GM18520 (cell line): Measurements from ENCODE around the gene GYPE.
"Not testable (repeated sequence)": the region's sequence is repeated elsewhere in the genome, so short reads cannot be mapped to it uniquely, and the experiment has no call there.

Experiments used
- ATAC-seq: cut with Tn5 transposase; IDR thresholded peaks from one replicate; pipeline ENCODE4 v1.9.1; 2021; ENCODE audit not compliant: unreplicated experiment

Gene GYPE

DNA sequence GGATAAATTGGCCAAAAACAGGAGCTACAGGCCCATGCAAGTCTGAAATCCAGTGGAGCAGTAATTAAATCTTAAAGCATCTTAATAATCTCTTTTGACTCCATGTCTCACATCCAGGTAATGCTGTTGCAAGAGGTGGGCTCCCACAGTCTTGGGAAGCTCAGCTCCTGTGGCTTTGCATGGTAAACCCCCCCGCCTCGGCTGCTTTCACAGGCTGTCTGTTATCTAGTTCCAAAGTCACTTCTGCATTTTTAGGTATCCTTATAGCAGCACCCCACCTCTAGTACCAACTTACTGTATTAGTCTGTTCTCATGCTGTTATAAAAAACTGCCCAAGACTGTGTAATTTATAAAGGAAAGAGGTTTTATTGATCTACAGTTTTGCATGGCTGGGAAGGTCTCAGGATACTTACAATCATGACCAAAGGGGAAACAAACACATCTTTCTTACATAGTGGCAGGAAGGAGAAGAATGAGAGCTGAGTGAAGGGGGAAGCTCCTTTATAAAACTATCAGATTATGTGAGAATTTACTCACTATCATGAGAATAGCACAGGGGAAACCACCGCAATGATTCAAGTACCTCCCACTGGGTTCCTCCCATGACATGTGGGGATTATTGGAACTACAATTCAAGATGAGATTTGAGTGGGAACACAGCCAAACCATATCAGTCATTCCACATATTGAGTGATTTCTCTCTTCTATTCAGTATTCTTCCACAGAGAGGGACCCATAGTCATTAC, 34.7 kb downstream of the GYPE start:
- ATAC-seq = not testable (repeated sequence)

DNA sequence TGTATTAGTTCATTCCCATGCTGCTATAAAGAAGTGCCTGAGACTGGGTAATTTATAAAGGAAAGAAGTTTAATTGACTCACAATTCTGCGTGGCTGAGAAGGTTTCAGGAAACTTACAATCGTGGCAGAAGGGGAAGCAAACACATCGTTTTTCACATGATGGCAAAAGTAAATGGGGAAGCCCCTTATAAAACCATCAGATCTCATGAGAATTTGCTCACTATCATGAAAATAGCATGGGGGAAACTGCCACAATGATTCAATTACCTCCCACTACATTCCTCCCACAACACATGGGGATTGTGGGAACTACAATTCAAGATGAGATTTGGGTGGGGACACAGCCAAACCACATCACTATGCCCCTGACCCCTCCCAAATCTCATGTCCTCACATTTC, 35.4 kb downstream of the GYPE start:
- not testable (repeated sequence) for ATAC-seq

DNA sequence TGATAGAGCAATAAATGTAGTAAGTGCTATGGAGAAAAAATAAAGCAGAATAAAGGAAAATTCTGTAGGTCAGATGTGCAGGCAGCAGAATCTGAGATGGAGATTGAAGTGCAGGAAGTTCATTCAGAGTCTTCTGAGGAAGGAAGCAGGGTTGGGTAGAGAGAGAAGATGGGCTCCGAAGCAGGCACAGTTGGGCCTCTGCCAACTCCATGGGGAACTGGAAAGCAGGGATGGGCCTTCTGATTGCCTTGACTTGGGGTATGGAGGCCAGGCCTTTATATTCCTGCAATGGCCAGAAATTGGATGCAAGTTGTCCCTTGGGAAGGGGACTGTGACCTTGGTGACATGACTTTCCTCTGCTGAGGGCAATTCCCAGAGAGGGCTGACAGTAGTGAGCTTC, 42.6 kb downstream of the GYPE start:
- not testable (repeated sequence) for ATAC-seq

DNA sequence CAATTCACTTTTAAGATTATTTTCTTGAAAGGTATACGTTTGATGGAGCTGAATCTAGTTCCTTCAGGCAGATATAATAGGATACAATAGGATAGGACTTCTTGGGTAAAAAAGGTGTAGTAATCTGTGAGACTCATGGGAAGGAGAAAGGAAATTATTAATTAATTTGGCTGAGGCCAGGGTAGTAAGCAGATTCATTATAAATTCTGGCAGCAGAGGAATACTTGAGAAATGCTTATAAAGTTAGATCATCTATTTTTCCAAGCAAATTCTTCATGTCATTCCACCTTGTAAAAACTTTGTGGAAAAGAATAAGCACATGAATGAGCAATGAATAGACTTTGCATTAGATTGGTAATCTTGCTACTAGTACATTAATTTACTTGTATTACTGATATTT, 46.9 kb downstream of the GYPE start:
- ATAC-seq = no peak

DNA sequence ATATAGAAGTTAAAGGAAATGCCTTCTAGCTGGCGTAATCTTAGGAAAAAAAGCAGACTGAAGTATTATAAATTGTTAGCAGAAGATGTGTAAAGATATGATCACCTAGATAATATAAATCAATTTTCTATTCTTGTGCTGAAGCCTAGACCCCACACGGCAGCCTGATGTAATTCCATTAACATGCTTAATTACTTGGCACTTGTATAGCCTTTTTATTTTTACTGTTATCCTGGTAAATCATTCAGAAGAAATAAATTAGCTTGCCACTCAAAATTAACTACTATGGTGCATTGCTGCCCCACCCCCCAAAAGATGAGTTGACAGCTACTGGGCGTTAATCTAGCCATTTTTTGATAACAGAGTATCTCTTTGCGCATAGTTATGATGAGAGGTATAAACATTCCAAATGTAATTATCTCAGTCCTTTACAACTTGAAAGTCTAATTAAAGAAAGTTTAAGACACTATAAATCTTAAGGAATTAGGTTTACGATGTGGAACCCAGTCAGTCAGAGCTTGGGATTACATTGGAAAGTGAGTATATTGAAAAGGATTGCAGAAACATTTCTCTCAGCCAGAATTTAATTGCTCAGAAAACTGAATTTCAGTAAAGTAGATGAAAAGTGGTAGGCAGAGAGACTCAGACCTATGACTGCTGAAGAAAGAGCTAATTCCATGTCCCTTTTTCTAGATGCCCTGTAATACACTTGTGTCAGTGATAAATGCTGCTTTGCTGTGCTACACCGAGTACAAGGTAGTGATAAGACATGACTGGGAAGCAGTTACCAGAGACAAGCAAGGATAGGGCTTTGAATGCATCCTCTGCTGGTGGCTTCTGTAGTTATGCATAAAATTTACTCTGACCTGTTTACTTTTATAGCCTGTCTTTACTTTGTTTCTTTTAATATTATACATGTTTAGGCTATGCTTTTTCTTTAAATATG, 47.7 kb downstream of the GYPE start:
- ATAC-seq = not testable (repeated sequence)

DNA sequence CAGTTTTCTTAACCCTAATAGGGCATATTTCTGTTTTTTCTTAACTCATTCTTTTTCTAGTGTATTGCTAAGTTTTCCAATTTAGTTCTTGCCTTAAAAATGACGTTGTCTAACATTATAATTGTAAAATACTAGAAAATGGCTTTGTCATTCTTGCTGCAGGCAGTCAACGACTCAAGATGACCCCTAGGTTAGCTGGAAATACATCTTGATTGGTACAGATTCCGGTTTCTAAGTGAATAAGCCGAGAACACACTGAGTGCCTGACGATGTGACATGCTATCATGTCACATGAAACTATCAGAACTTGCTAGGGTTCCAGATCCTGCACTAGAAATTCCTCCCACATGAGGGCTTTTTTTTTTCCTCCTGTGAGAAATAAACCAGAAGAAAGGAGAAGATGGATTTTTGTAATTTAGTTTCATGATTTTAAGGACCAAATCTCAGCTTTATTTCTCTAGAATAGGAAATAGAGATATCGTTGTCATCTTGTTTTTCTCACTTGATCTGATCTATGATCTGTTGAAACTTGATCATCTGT, 49.3 kb downstream of the GYPE start:
- not testable (repeated sequence) for ATAC-seq

DNA sequence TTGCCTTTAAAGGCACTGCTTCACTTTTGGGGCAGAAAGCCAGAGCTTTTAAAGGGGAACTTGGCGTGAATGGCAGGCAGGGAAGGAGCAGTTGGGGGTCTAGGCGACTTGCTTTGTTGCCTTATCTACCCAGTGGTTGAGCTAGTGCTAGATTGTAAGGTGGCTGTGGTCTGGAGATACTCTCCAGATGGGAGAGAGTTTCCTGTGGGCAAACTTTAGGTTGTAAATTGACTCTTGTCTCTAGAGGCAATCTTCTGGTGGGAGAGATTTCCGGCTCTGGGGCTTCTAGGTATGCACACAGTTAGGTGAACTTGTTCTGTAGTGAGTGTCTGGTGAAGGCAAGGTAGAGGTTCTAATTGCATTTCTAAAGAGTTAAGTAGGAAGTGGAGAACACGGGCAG, 50.7 kb downstream of the GYPE start:
- ATAC-seq = not testable (repeated sequence)

DNA sequence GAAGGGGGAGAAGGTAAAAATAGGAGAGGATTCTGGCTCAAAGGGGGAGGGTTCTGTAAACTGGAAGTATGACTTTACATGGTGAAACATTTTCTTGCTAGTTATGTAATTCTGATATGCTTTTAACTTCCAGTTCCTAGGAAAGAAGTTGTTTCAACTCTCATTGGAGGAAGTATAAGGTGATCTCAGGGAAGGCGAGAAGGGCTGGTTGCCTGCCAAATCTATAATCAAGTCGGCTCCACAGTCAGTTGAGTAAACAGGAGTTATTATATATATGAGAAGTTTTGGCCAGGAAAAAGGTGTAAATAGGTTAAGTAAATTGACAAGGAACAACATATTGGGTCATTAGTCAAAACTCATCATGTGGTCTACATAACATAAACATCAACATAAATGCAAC, 56.1 kb downstream of the GYPE start:
- ATAC-seq = not testable (repeated sequence)

DNA sequence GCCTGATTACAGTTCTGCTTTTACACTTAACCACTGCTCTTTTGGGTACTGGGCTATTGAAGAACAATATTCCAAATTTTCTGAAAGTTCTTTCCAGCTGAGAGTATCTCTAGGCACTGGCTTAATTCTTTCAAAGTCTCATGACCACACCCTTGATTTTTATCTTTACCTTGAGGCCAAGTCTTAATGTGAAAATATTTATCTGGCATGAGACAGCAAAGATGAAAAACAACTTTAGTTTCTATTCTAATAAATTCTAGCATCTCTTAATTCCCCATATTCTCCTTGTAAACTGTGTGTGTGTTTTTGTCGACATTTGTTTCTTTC, 61.9 kb downstream of the GYPE start:
- ATAC-seq = not testable (repeated sequence)

DNA sequence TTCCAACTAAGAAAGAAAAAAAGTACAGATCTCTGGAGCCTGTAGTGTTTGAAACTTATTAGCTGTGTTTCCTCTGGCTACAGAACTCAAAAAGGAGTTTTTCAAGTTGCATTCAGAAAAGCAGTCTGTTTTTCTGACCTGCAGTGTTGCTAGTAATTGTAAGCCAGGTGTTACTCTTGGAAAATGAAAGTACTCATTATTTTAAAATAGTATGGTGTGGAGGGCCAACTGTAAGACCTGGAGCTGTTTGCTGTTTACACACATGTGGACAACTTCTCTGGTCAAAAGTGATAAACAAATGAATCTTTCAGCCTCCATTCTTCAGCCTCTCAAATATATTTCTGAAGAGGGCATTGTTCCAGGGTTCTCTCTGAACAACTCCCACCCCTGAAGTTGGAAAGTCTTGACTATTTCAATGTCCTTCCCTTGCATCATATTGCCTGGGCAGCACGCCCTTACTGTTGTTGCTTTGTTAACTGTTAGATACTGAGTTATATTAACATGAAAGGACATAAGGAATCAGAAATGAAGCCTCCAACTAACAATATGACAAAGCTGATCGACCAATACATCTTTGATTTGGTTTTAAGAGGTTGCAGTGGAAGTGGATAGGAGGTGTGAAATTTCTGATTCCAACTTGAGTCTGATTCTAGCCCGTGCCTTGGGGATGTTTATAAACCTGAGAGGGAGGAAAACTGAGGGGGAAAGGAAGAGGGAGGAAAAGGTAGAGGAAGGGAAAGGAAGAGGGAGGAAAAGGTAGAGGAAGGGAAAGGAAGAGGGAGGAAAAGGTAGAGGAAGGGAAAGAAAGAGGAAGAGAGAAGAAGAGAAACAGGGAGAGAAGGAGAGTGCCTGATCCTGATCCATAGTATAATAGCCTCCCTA, 62.5 kb downstream of the GYPE start:
- not testable (repeated sequence) for ATAC-seq

DNA sequence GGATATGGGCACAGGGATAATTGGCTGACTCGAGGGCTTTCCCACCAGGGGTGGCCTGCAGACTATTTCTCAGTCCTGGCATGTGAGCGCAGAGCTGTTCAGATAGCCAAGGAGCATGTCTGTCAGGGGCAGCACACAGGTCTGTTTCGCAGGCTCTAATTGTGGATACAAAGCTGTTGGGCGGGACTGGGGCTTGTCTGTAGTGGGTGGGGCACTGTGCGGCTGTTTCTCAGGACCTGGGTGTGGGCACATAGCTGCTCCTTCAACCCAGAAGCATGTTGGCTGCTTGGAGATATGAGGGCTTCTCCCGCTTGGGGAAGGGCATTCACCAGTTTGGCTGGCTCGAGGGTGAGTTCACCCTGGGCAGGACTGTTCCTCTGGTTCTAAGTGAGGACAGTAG, 65.9 kb downstream of the GYPE start:
- not testable (repeated sequence) for ATAC-seq

DNA sequence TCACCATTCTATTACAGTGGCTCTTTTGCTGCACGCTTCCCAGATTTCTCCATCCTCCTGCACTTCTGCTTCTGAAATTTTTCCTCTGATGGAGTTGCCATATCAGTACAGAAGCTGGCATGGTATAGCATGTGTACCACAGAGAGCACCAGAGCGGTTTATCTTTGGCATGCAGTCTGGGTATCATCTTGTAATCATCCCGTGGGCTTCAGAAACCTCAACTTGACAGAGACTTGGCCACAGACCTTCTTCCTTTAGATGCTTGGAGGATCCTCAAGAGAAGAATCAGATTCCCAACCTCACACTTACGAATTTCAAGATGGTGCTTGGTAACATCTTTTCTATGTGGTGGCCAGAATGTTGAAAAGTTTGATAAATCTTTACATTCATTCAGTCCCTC, 71.2 kb downstream of the GYPE start:
- ATAC-seq = not testable (repeated sequence)

DNA sequence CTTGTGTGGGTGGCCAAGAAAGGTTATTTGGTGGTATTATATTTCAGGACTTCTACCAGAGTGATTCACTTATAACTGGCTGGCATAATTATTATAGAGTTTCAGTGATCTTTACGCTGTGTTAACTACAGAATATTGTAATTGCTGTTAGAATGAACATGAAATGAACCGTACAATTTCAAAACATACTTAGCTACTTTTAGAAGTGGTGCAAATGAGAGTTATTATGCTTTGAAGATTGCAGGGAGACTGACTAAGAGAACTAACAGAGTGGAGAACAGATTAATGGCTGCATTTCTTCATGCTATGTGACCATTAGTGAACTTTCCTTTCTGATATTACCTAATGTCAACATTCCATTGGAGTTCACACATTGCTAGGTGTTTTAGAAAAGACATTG, 71.7 kb downstream of the GYPE start:
- ATAC-seq = not testable (repeated sequence)

DNA sequence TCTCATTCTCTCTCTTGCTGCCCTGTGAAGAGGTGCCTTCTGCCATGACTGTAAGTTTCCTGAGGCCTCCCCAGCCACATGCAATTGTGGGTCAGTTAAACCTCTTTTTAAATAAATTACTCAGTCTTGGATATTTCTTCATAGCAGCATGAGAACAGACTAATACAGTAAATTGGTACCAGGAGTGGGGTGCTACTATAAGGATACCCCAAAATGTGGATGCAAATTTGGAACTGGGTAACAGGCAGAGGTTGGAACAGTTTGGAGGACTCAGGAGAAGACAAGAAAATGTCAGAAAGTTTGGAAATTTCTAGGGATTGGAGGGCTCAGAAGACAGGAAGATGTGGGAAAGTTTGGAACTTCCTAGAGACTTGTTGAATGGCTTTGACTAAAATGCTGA, 74.8 kb downstream of the GYPE start:
- not testable (repeated sequence) for ATAC-seq

DNA sequence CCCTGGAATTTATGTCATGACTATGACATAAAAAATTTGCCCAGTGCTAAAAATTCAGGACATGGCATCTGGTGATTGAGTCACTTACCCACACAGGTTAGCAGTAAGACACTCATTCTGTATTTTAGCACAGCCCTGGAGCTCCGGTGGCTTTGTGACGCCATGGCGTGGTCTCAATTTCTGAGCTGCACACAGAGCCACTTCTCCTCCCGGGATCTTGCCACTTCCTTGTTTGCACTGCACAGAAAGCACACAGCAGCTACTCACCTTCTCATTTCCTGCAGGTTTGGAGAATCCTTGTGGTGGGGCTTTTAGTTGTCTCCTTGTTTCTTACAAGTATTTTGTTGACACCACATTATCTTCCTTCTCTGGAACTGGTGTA, 76.1 kb downstream of the GYPE start:
- ATAC-seq = not testable (repeated sequence)
